ENCODE results near the gene PARP12. TPM values are rescaled to one million over a fixed set of nuclear protein-coding genes. Genes with fewer than 3 reads are reported as not detected.

The PARP12 gene
- total and polyA plus RNA-seq, 4 donors = 30.0 to 56.8 (median 47.6) TPM

DNA sequence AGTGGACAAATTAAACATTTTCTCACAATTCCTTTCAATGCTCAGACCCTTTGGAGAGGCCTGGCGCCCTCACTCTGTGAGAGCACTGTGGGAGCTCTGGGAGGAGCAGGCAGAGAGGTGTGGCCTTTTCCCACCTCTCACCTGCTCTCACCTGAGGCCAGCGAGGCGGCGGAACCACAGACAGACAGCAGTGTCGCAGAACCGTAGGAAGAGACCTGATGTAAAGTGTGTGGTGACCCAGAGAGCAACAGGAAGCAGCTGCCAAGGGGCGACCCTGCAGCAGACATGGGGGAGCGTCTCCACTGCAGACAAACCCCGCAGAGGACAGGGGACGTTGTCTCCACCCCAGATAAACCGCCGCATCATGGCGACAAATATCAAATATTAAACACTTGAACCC is 15.6 kb upstream of the PARP12 start:
- Histone ChIP-seq H3K9me3 (ENCODE audit: control insufficient read depth in 4 of 4, insufficient read depth in 3 of 4, low read length in 3 of 4) (no peaks in the 10 kb centered on the region), H3K4me1 (ENCODE audit: control insufficient read depth in 5 of 5, insufficient read depth in 5 of 5, low read length in 5 of 5) (peaks cover 0 to 2% (median 0%) of the 10 kb centered on the region in 5 donors), H3K36me3 (ENCODE audit: control insufficient read depth in 4 of 4, insufficient read depth in 4 of 4, low read length in 4 of 4) (no peaks in the 10 kb centered on the region), H3K9ac (ENCODE audit: insufficient read depth in 1 of 2, low read length in 2 of 2) (no peak overlapping the region), H3K27ac (ENCODE audit: low read depth in 1 of 2, low read length in 1 of 2) (no peak overlapping the region), H3K4me3 (no peak overlapping the region), H3K27me3 (ENCODE audit: control insufficient read depth in 3 of 3, insufficient read depth in 3 of 3, low read length in 2 of 3) (no peaks in the 10 kb centered on the region)
- DNase-seq (no peak), ATAC-seq (ENCODE audit: insufficient read depth, low FRiP score) (no peak)
- 63 to 75% methylated on average over 13 of the region's 13 CpGs for WGBS, 2 donors
- TF ChIP-seq, protein P1, sequence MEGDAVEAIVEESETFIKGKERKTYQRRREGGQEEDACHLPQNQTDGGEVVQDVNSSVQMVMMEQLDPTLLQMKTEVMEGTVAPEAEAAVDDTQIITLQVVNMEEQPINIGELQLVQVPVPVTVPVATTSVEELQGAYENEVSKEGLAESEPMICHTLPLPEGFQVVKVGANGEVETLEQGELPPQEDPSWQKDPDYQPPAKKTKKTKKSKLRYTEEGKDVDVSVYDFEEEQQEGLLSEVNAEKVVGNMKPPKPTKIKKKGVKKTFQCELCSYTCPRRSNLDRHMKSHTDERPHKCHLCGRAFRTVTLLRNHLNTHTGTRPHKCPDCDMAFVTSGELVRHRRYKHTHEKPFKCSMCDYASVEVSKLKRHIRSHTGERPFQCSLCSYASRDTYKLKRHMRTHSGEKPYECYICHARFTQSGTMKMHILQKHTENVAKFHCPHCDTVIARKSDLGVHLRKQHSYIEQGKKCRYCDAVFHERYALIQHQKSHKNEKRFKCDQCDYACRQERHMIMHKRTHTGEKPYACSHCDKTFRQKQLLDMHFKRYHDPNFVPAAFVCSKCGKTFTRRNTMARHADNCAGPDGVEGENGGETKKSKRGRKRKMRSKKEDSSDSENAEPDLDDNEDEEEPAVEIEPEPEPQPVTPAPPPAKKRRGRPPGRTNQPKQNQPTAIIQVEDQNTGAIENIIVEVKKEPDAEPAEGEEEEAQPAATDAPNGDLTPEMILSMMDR (IDR thresholded peaks at IDR 0.05; ENCODE audit: control extremely low read depth, extremely low read depth) = no peak

DNA sequence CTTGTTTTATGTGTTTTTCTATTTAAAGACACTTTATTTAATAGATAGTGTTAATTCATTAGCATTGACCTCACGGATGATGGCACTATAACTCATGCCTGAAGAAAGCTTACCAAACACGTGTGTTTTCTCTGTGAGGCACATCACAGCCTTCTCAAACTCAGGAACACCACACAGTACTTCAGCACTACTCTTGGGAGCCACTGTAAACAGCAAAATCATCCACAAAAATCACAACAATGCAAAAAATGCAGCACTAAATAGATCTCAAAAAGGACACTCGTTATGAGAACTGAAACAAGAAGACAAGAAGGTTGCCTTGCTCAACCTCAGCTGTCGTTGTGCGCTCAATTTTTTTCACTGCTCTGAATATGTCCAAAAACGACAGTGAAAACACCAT is 12.0 kb upstream of the PARP12 start:
- H3K27me3 ChIP-seq (ENCODE audit: control insufficient read depth in 3 of 3, insufficient read depth in 3 of 3, low read length in 2 of 3) = no peaks in the 10 kb centered on the region
- no peak overlapping the region for H3K27ac ChIP-seq (ENCODE audit: low read depth in 1 of 2, low read length in 1 of 2)
- no peak for DNase-seq
- TF ChIP-seq, protein P1 (IDR thresholded peaks at IDR 0.05; ENCODE audit: control extremely low read depth, extremely low read depth) = no peak
- ATAC-seq (ENCODE audit: insufficient read depth, low FRiP score) = no peak
- H3K36me3 ChIP-seq (ENCODE audit: control insufficient read depth in 4 of 4, insufficient read depth in 4 of 4, low read length in 4 of 4) = no peaks in the 10 kb centered on the region
- no peak overlapping the region for H3K9ac ChIP-seq (ENCODE audit: insufficient read depth in 1 of 2, low read length in 2 of 2)
- WGBS, 2 donors = 63 to 72% methylated on average over 6 of the region's 6 CpGs
- H3K4me3 ChIP-seq = no peak overlapping the region
- H3K4me1 ChIP-seq (ENCODE audit: control insufficient read depth in 5 of 5, insufficient read depth in 5 of 5, low read length in 5 of 5) = peaks cover 0 to 2% (median 0%) of the 10 kb centered on the region in 5 donors
- H3K9me3 ChIP-seq (ENCODE audit: control insufficient read depth in 4 of 4, insufficient read depth in 3 of 4, low read length in 3 of 4) = no peaks in the 10 kb centered on the region

DNA sequence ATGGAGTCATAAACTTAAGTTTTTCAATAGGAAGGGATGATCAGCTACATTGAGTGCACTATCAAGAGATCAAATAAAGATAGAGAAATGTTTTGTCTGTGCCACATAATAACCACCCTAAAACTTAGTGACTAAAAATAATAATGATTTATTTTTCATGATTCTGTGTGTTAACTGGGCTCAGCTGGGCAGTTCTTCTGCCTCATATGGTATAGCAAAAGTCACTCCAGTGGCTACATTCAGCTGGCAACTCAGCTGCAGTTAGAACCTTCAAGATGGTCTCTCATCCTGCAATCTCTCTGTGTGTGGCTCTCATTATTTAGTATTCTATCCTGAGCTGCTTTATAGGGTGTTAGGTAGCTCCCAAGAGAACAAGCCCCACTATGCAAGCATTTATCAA is 7.8 kb upstream of the PARP12 start:
- Histone ChIP-seq H3K36me3 (ENCODE audit: control insufficient read depth in 4 of 4, insufficient read depth in 4 of 4, low read length in 4 of 4) (no peaks in the 10 kb centered on the region), H3K27me3 (ENCODE audit: control insufficient read depth in 3 of 3, insufficient read depth in 3 of 3, low read length in 2 of 3) (no peaks in the 10 kb centered on the region), H3K27ac (ENCODE audit: low read depth in 1 of 2, low read length in 1 of 2) (no peak overlapping the region), H3K9ac (ENCODE audit: insufficient read depth in 1 of 2, low read length in 2 of 2) (no peak overlapping the region), H3K4me3 (no peak overlapping the region), H3K9me3 (ENCODE audit: control insufficient read depth in 4 of 4, insufficient read depth in 3 of 4, low read length in 3 of 4) (peaks cover 0 to 8% (median 2%) of the 10 kb centered on the region in 4 donors), H3K4me1 (ENCODE audit: control insufficient read depth in 5 of 5, insufficient read depth in 5 of 5, low read length in 5 of 5) (no peaks in the 10 kb centered on the region)
- DNase-seq (no peak), ATAC-seq (ENCODE audit: insufficient read depth, low FRiP score) (no peak)
- TF ChIP-seq, protein P1 (IDR thresholded peaks at IDR 0.05; ENCODE audit: control extremely low read depth, extremely low read depth) = no peak

DNA sequence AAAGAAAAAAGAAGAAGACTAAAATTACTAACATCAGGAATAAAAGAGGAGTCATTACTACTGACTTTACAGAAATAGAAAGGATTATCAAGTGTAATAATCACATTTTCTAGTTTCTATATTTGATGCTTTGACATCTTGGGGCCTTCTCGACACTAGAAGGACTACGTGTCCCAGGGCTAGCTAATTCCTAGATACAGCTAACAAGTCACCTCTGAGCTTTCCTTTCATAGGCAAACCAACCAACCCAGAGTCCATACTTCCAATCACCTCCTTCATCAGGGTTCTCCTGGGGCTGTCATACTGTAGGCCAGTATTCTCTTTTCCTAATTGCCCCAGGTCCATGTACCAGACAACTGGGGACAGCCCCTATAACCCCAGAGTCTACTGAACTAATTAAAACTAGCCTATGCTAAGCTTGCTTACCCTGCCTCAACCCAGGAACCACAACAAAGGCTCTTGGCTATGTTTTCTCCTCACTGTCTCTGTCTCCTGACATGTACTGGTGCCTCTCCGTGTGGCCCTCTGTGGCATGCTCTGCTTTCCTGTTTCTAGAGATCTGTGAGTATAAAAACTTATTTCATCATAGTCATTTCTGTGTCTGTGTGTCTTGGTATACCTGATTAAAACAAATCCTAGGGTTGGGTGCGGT is 6.7 kb upstream of the PARP12 start:
- H3K36me3 ChIP-seq (ENCODE audit: control insufficient read depth in 4 of 4, insufficient read depth in 4 of 4, low read length in 4 of 4) = no peaks in the 10 kb centered on the region
- no peaks in the 10 kb centered on the region for H3K4me1 ChIP-seq (ENCODE audit: control insufficient read depth in 5 of 5, insufficient read depth in 5 of 5, low read length in 5 of 5)
- no peak for ATAC-seq (ENCODE audit: insufficient read depth, low FRiP score)
- DNase-seq = no peak
- H3K9me3 ChIP-seq (ENCODE audit: control insufficient read depth in 4 of 4, insufficient read depth in 3 of 4, low read length in 3 of 4) = peaks cover 0 to 8% (median 2%) of the 10 kb centered on the region in 4 donors
- WGBS, 2 donors = 84 to 92% methylated on average over 4 of the region's 4 CpGs
- no peaks in the 10 kb centered on the region for H3K27me3 ChIP-seq (ENCODE audit: control insufficient read depth in 3 of 3, insufficient read depth in 3 of 3, low read length in 2 of 3)
- no peak overlapping the region for H3K4me3 ChIP-seq
- H3K9ac ChIP-seq (ENCODE audit: insufficient read depth in 1 of 2, low read length in 2 of 2) = no peak overlapping the region
- no peak overlapping the region for H3K27ac ChIP-seq (ENCODE audit: low read depth in 1 of 2, low read length in 1 of 2)
- TF ChIP-seq, protein P1 (IDR thresholded peaks at IDR 0.05; ENCODE audit: control extremely low read depth, extremely low read depth) = no peak

Measured in lung (tissue), 12 donors.